ENCODE results near the gene CDC42EP5. TPM values are rescaled to one million over a fixed set of nuclear protein-coding genes. Genes with fewer than 3 reads are reported as not detected.

CDC42EP5 gene
- total and polyA plus RNA-seq, 2 donors (not counting 1 experiment from before 2014, with no cell fraction given): not detected

DNA sequence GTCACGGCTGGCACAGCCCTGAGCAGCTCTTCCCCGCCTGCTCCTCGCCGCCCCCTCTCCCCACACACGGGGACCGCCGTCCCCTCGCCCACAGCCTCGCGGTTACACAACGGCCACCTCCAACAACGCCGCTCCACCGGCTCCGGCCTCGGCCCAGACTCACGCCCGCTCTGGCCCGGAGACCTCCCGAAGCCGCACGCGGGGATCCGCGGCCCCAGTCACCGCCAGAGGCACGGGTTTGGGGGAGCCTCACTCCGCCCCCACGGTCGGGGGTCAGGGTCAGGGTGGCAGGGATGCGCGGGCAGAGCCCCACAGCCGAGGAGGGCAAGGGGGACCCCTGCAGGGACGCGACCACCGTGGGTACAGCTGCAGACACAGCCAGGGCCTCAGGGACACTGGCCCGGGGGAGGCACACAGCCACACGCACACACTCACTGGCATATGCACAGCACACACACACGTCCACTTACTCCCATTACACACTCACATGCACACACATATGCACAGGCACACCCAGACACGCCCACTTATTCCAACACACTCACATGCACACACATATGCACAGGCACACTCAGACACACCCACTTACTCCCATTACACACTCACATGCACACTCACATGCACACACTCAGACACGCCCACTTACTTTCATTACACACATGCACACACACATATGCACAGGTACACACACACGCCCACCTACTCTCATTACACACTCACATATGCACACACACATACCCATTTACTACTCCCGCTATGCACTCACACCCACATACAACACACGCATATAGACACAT lies 56.2 kb downstream of the CDC42EP5 start:
- Histone ChIP-seq H3K9ac (ENCODE audit: low read length) (no peak overlapping the region), H3K9me3 (ENCODE audit: control extremely low read depth in 1 of 3, control insufficient read depth in 2 of 3, insufficient read depth in 1 of 3, low read length in 2 of 3) (peaks cover 0 to 16% (median 0%) of the 10 kb centered on the region in 3 donors), H3K27me3 (replicated peaks in 1 of 4; ENCODE audit: control extremely low read depth in 1 of 4, control insufficient read depth in 3 of 4, insufficient read depth in 4 of 4, low read length in 3 of 4) (peaks cover 0 to 62% (median 31%) of the 10 kb centered on the region in 4 experiments), H3K79me2 (ENCODE audit: control insufficient read depth, insufficient read depth, low read length) (no peaks in the 10 kb centered on the region), H4K20me1 (ENCODE audit: control insufficient read depth, insufficient read depth, low read length, poor library complexity, severe bottlenecking) (no peaks in the 10 kb centered on the region), H3K4me1 (ENCODE audit: control insufficient read depth in 2 of 2, insufficient read depth in 2 of 2, low read length in 2 of 2) (peaks cover 14 to 33% of the 10 kb centered on the region in 2 donors), H3K36me3 (replicated peaks in 1 of 2; ENCODE audit: control extremely low read depth in 1 of 2, control insufficient read depth in 1 of 2, extremely low read depth in 1 of 2, insufficient read depth in 2 of 2, low read length in 1 of 2) (no peaks in the 10 kb centered on the region), H3K27ac (ENCODE audit: low read length in 2 of 2) (no peak overlapping the region), H3K4me2 (replicated peaks; ENCODE audit: low read depth, low read length, poor library complexity, severe bottlenecking) (no peak overlapping the region), H3K4me3 (ENCODE audit: control extremely low read depth in 1 of 5, extremely low read depth in 1 of 5, insufficient read depth in 1 of 5, low read depth in 2 of 5, low read length in 4 of 5) (no peak overlapping the region), H2AFZ (ENCODE audit: insufficient read depth, low read depth, low read length, poor library complexity, severe bottlenecking) (no peak overlapping the region)
- no peak for TF ChIP-seq EZH2 (IDR thresholded peaks at IDR 0.05; ENCODE audit: borderline replicate concordance, insufficient read depth, low read depth, low read length, poor library complexity, severe bottlenecking)
- ChIA-PET CTCF (interaction anchor here (0.8 to 1.3 kb wide), 3 partner anchors 28 to 64 kb away, joined by 3 read pairs; partner anchors contain the start of gene LENG8), POLR2A (interaction anchor here (0.7 kb wide), 1 partner anchor 863 kb away, joined by 4 read pairs; the partner anchor contains the start of gene HSPBP1)
- Mint-ChIP-seq H3K4me3 (no peak overlapping the region), H3K27ac (no peak overlapping the region), H3K4me1 (peaks cover 12% of the 10 kb centered on the region), H3K27me3 (peaks cover 50% of the 10 kb centered on the region), H3K9me3 (ENCODE audit: insufficient read depth) (no peaks in the 10 kb centered on the region)
- peak; percentile 18 for DNase-seq
- 58% methylated on average over 43 of the region's 44 CpGs for WGBS (ENCODE audit: insufficient coverage)
- intact Hi-C loops (cut with micrococcal nuclease): no loop called here
- ATAC-seq (ENCODE audit: low read depth): no peak

DNA sequence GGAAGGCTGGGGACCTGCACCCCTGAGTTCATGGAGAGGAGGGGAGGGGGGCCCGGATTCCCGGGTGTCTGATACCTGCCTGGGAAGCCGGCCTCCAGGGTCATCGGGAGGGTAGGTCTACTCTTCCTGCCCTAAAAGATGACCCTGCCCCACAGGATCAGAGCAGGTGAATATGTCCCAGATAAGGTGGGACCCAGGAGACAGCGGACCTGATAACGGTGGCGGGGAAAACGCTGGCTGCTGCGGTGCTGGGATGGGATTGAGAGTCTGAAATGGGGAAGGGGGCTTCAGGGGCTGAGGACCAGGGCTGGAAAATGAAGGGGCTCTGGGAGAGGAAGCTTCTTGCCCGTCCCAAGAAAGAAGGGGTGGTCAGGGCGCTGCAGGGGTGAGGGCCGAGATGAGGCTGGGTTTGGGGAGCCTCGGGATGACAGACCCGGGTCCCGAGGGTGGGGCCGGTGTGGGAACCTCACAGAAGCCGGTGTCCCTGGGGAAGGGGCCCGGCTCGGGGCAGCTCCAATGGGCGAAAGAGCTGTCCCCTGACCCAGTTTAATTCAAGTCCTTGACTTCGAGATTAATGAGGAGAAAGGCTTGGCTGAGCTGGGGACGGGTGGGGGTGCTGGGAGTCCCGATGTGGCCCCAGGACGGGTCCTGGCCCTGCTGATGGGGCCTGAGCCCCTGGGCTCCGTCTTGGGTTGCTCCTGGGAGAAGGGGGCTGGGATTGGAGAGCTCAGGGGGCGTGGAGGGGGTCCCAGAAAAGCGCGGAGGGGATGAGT lies 57.0 kb downstream of the CDC42EP5 start:
- intact Hi-C loops (cut with micrococcal nuclease): no loop called here
- no peak overlapping the region for H3K4me3 ChIP-seq (ENCODE audit: control extremely low read depth in 1 of 5, extremely low read depth in 1 of 5, insufficient read depth in 1 of 5, low read depth in 2 of 5, low read length in 4 of 5)
- peaks cover 0 to 68% (median 33%) of the 10 kb centered on the region in 4 experiments for H3K27me3 ChIP-seq (replicated peaks in 1 of 4; ENCODE audit: control extremely low read depth in 1 of 4, control insufficient read depth in 3 of 4, insufficient read depth in 4 of 4, low read length in 3 of 4)
- H3K4me1 ChIP-seq (ENCODE audit: control insufficient read depth in 2 of 2, insufficient read depth in 2 of 2, low read length in 2 of 2): peaks cover 14 to 33% of the 10 kb centered on the region in 2 donors
- H3K4me2 ChIP-seq (replicated peaks; ENCODE audit: low read depth, low read length, poor library complexity, severe bottlenecking): peak overlapping the region; percentile 42
- H3K79me2 ChIP-seq (ENCODE audit: control insufficient read depth, insufficient read depth, low read length): no peaks in the 10 kb centered on the region
- no peak for TF ChIP-seq EZH2 (IDR thresholded peaks at IDR 0.05; ENCODE audit: borderline replicate concordance, insufficient read depth, low read depth, low read length, poor library complexity, severe bottlenecking)
- TF ChIP-seq, protein P1, sequence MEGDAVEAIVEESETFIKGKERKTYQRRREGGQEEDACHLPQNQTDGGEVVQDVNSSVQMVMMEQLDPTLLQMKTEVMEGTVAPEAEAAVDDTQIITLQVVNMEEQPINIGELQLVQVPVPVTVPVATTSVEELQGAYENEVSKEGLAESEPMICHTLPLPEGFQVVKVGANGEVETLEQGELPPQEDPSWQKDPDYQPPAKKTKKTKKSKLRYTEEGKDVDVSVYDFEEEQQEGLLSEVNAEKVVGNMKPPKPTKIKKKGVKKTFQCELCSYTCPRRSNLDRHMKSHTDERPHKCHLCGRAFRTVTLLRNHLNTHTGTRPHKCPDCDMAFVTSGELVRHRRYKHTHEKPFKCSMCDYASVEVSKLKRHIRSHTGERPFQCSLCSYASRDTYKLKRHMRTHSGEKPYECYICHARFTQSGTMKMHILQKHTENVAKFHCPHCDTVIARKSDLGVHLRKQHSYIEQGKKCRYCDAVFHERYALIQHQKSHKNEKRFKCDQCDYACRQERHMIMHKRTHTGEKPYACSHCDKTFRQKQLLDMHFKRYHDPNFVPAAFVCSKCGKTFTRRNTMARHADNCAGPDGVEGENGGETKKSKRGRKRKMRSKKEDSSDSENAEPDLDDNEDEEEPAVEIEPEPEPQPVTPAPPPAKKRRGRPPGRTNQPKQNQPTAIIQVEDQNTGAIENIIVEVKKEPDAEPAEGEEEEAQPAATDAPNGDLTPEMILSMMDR (IDR thresholded peaks at IDR 0.05): no peak
- H4K20me1 ChIP-seq (ENCODE audit: control insufficient read depth, insufficient read depth, low read length, poor library complexity, severe bottlenecking): no peaks in the 10 kb centered on the region
- no peak overlapping the region for H3K27ac ChIP-seq (ENCODE audit: low read length in 2 of 2)
- H3K4me1 Mint-ChIP-seq: peaks cover 12% of the 10 kb centered on the region
- no peaks in the 10 kb centered on the region for H3K9me3 Mint-ChIP-seq (ENCODE audit: insufficient read depth)
- peaks cover 52% of the 10 kb centered on the region for H3K27me3 Mint-ChIP-seq
- POLR2A ChIA-PET: interaction anchor here (0.7 kb wide), 1 partner anchor 864 kb away, joined by 4 read pairs; the partner anchor contains the start of gene HSPBP1
- no peak overlapping the region for H3K4me3 Mint-ChIP-seq
- DNase-seq (peak; percentile 21), ATAC-seq (ENCODE audit: low read depth) (no peak)
- no peak overlapping the region for H2AFZ ChIP-seq (ENCODE audit: insufficient read depth, low read depth, low read length, poor library complexity, severe bottlenecking)
- CTCF ChIA-PET: interaction anchor here (0.8 to 1.3 kb wide), 3 partner anchors 27 to 63 kb away, joined by 3 read pairs; partner anchors contain the start of gene LENG8
- H3K9me3 ChIP-seq (ENCODE audit: control extremely low read depth in 1 of 3, control insufficient read depth in 2 of 3, insufficient read depth in 1 of 3, low read length in 2 of 3): peaks cover 0 to 16% (median 0%) of the 10 kb centered on the region in 3 donors
- H3K36me3 ChIP-seq (replicated peaks in 1 of 2; ENCODE audit: control extremely low read depth in 1 of 2, control insufficient read depth in 1 of 2, extremely low read depth in 1 of 2, insufficient read depth in 2 of 2, low read length in 1 of 2): no peaks in the 10 kb centered on the region
- 17% methylated on average over 22 of the region's 28 CpGs for WGBS (ENCODE audit: insufficient coverage)
- no peak overlapping the region for H3K9ac ChIP-seq (ENCODE audit: low read length)
- no peak overlapping the region for H3K27ac Mint-ChIP-seq

All from B cell (primary cell).